Activated T-helper 17 cell treated with anti-CD3 and anti-CD28 coated beads, Interleukin-2, amount 50 U/mL, for 72 hours (primary cell): ENCODE data around the gene PDGFA. TPM values are rescaled to one million over a fixed set of nuclear protein-coding genes. Genes with fewer than 3 reads are reported as not detected.

Source experiments
- ATAC-seq: fragments of 150-1000 bp; cut with Tn5 transposase; replicated peaks from 2 replicates; pipeline ENCODE4 v1.10.0; 2021; ENCODE audit warnings: mild to moderate bottlenecking, moderate library complexity
- H3K27ac Mint-ChIP-seq: one replicate; pipeline ENCODE4 v1.8.0; 2022; ENCODE audit warnings: mixed read lengths
- H3K27me3 Mint-ChIP-seq: one replicate; pipeline ENCODE4 v1.8.0; 2022; ENCODE audit warnings: mixed read lengths
- H3K36me3 Mint-ChIP-seq: one replicate; pipeline ENCODE4 v1.8.0; 2022; ENCODE audit warnings: low read depth, mild to moderate bottlenecking, mixed read lengths
- H3K4me1 Mint-ChIP-seq: one replicate; pipeline ENCODE4 v1.8.0; 2022; ENCODE audit warnings: mixed read lengths
- H3K4me3 Mint-ChIP-seq: one replicate; pipeline ENCODE4 v1.8.0; 2022; ENCODE audit warnings: mild to moderate bottlenecking, mixed read lengths
- H3K9me3 Mint-ChIP-seq: one replicate; pipeline ENCODE4 v1.8.0; 2022; ENCODE audit warnings: mixed read lengths
- total RNA-seq, 2 donors: library from RNA; stranded (reverse); gene quantifications; one replicate each; pipeline ENCODE4 v1.2.3, GENCODE V29; 2022

The PDGFA gene
- total RNA-seq, 2 donors from 2014 or later: 11.9 to 28.1 TPM

DNA sequence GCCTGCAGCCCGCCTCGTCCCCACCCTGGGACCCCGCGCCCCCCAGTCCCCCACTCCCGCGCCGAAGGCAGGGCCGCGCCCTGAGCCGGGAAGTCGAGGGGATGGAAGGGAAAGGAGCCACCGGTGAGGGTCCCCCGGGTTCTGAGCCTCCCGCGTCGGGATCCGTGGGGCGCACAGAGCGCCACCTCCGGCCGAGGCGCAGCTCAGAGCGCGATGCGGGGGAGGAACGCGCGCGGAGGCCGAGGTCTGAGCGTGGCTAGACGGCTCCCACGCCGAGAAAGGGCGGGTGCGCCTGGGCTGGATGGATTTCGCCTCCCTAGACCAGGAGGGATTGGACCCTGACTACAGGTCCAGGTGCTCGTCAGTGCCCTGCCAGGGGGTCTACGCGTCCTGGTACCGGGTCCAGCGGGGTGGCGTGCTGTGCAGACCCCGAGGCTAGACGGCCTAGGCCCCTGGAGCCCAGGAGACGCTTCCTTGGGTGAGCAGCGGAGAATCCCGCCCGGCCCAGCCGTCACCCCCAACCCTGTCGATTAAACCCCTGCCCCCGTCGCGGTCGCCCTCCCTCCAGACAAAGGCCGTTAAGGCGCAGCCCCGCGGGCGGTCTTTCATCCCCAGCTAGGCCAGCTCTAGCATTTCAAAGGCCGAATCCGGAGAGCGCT, 986 bp upstream of the PDGFA start:
- Mint-ChIP-seq H3K27me3 (peaks cover 11% of the 10 kb centered on the region), H3K4me3 (peak overlapping the region; percentile 42), H3K4me1 (no peaks in the 10 kb centered on the region), H3K9me3 (no peaks in the 10 kb centered on the region), H3K27ac (no peak overlapping the region), H3K36me3 (peaks cover 17% of the 10 kb centered on the region)
- ATAC-seq: no peak

DNA sequence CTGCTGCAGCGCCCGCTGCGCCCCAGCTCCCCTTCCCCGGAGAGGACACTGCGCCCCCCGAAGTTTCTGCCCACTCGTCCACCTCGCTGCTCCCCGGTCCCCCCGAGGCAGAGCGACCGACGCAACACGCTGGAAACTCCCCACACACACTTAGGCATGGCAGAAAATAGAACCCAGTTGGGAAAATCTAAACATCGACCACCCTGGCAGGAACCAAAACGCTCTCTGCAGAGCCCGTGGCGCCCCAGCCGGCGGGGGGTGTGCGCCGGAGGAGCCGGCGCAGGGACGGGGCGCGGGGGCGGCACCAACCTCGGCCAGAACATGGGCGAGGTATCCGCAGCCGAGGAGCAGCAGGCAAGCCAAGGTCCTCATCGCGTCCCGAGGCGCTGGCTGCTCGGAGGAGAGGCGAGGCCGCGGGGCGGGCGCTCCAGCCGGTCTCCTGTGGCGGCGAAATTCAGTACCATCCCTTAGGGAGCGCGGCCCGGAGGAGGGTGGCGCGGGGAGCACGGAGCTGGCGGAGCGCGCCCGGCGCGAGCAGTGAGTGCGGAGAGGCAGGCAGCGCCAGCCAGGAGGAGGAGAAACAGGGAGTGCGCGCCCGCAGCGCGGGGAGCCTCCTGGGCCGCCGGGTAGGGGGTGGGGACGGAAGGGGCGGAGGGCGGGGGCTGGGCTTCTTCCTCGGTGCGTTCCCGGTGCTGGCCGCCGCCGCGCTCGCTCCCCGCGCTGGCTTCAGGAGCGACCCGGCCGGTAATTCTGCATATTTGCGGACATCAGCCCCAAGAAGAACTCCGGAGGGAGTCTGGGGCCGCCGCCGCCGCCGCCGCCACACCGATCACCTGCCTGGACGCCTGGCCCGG, 789 bp downstream of the PDGFA start:
- peaks cover 3% of the 10 kb centered on the region for H3K4me1 Mint-ChIP-seq
- H3K4me3 Mint-ChIP-seq: peak overlapping the region; percentile 83
- H3K27ac Mint-ChIP-seq: no peak overlapping the region
- ATAC-seq: peak; percentile 55
- no peaks in the 10 kb centered on the region for H3K9me3 Mint-ChIP-seq
- H3K27me3 Mint-ChIP-seq: peaks cover 3% of the 10 kb centered on the region
- peaks cover 34% of the 10 kb centered on the region for H3K36me3 Mint-ChIP-seq

DNA sequence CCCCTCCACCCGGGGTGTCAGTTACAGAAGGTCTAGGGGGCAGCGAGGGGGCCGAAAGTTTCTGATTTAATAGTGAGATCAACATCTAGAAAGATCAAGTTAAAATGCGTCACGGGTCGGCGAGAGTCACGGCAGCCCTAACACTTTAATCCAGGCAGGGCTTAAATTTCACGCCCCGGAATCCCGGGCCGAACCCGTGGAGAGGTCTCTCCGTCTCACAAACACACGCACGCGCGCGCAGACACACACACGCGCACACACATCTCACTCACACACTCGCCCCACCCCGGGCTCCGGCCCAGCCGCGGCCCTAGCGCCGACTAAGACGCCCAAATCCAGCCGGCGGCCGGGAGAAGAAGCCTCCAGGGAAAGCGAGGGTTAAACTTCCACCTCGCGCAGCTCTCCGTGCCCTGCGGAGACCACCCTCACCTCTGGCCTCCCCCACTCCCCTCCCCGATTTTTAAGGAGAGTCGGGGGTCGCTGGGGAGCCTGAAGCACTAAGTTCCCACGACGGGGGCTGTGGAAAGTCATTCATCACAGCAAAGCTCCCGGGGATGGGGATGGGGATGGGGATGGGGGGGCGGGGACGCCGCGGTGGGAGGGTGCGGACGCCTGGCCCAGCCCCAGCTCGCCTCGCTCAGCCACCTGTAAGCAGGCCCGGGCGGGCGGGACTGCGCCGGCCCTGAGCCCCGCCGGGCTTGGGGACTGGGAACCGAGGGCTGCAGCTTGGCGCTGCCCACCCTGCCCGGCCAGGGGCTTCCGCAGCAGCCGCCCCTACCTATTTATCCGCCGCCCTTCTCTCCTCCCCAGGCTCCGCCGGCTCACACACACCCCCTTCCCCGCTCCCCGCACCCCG, 1.6 kb downstream of the PDGFA start:
- Mint-ChIP-seq H3K9me3 (no peaks in the 10 kb centered on the region), H3K27me3 (peaks cover 3% of the 10 kb centered on the region), H3K4me1 (peaks cover 8% of the 10 kb centered on the region), H3K27ac (peak overlapping the region; percentile 41), H3K4me3 (peak overlapping the region; percentile 83), H3K36me3 (peaks cover 40% of the 10 kb centered on the region)
- no peak for ATAC-seq

DNA sequence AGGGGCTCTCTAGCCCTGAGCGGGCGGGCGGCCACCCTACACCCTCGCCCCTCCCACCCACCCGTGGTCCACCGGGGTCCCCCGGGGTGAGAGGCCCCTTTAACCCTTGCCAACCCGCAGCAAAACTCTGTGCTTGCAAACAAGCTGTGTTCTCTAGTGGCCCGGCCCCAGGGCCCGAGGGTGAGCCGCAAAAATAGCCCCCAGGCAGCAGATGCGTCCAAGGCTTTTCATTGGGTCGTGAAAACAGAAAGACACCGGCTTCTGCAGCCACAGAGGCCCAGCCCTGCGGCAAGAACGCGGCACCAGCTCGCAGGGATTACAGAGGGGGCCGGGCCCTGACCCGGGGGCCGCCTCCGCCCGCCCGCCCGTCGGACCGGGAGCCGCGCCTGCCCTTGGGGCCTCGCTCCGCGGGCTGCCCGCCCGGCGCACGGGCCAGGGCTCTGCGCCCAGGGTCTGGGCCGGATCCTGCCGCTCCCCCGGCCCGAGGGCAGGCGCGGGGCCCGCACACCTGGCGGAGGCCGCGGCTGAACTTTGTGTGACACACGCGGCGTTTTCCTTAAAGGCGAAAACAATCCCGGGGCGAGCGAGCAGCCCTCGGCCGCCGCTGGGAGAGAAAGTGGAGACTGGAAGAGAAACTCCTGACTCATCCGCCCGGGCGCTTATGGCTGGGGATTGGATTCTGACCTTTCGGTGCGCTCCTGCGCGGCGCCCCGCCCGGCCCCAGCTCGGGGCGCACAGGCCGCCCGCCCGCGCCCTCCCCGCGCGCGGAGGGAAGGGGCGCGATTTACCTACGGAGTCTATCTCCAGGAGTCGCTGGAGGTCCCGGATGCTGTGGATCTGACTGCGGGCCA, 2.8 kb downstream of the PDGFA start:
- ATAC-seq: peak; percentile 57
- Mint-ChIP-seq H3K4me1 (peaks cover 8% of the 10 kb centered on the region), H3K27me3 (peaks cover 3% of the 10 kb centered on the region), H3K4me3 (peak overlapping the region; percentile 70), H3K36me3 (peaks cover 45% of the 10 kb centered on the region), H3K27ac (no peak overlapping the region), H3K9me3 (no peaks in the 10 kb centered on the region)

DNA sequence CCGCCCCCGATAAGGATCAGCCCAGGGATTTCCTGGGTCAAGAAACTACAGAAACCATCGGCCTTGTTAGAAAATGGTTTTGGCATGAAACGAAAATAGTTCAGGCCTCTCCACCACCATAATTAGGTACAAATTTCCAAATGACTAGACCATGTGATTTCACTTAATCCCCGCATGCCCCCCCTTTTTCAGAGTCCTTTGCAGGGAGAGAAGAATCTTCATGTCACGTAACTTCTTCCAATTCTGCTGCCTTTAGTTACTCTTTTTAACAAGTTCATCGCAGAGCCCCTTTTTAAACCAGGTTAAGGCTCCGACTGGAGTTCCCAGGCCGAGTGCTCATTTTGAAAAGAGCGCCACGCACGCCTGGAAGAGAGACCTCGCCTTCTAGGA, 3.4 kb downstream of the PDGFA start:
- Mint-ChIP-seq H3K27ac (no peak overlapping the region), H3K27me3 (peaks cover under 1% of the 10 kb centered on the region), H3K4me1 (peaks cover 8% of the 10 kb centered on the region), H3K36me3 (peaks cover 45% of the 10 kb centered on the region), H3K9me3 (no peaks in the 10 kb centered on the region), H3K4me3 (peak overlapping the region; percentile 70)
- ATAC-seq: no peak

DNA sequence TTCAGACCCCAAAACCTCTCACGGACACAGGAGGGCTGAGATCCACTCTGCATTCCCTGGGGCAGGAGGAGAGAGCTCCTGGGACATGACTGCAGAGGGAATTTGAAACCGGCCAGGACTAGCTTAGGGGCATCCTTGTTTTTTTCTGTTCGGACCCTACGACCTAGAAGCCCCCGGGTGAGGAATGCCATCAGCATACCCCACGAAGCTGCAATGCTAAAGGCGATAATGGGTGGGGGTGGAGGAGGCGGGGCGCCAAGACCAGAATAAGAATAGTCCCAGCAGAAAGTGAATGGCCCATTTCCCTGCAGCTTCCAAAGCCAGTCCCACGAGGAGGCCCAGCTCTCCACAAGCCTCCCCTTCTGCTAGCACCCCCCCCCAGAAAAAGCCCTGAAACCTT, 4.0 kb downstream of the PDGFA start:
- ATAC-seq: no peak
- H3K4me3 Mint-ChIP-seq: peak overlapping the region; percentile 70
- no peaks in the 10 kb centered on the region for H3K27me3 Mint-ChIP-seq
- H3K4me1 Mint-ChIP-seq: peaks cover 8% of the 10 kb centered on the region
- peaks cover 45% of the 10 kb centered on the region for H3K36me3 Mint-ChIP-seq
- no peak overlapping the region for H3K27ac Mint-ChIP-seq
- H3K9me3 Mint-ChIP-seq: no peaks in the 10 kb centered on the region

DNA sequence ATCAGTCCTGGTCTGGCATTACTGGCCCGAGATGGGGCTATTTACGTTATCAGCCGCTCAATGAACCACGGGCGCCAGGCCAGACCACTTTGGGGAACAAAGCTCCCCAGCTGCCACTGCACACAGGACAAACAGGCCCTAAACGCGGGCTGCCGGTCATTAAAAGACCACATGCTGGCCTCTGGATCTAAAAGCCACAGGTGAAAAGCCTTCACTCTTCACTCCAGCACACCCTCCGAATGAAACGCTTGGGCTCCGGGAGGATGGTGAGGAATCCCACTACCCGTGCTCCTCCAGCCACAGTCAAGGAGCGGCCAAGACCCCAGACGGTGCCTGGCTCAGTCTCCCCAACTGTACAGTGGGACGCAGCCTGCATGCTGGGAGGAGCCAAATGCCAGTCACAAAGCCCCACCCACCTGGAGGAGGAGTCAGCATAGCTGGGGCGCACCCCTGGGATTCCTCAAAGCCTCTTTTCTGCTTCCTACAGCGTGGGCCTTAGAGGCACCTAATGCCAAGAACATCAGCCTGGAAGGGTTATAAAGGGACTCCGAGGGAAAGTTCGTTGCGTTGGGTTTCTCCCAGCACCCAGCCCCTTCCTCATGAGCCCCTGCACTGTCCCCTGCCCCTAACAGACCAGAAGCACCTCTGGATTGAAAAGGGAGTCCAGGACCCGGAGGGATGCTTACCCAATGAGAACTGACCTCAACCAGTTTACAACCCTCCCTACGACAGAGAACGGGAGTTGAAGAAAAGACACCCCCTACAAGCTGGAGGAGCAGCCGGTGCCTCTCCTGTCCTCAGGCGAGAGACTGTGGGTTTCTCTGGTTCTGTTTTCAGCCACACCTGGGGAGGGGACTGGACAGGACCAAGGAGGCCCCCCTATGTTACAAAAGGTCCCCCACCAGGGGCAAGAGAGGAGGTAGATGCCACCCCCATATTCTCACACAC, 4.7 kb downstream of the PDGFA start:
- ATAC-seq: no peak
- H3K4me1 Mint-ChIP-seq: peaks cover 8% of the 10 kb centered on the region
- no peaks in the 10 kb centered on the region for H3K27me3 Mint-ChIP-seq
- no peak overlapping the region for H3K27ac Mint-ChIP-seq
- peak overlapping the region; percentile 70 for H3K4me3 Mint-ChIP-seq
- H3K9me3 Mint-ChIP-seq: no peaks in the 10 kb centered on the region
- H3K36me3 Mint-ChIP-seq: peaks cover 46% of the 10 kb centered on the region

DNA sequence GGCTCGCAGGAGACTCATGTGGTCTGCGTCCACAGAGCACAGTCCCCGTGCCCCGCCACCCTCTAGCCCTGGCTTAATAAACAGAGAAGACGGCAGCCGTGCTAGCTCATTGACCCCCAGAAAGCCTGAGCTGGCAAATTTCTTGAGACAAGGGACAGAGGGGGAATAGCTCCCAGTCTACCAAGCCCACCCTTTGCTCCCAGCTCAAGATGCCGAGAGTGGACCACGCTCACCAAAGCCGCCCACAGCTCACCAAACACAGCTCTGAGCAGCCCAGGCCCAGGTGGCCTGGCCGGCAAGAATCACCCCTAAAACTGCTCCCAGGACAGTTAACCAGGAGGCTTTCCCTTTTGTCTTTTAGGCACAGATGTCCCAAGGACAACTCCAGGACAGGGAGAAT, 5.4 kb downstream of the PDGFA start:
- Mint-ChIP-seq H3K9me3 (no peaks in the 10 kb centered on the region), H3K27me3 (no peaks in the 10 kb centered on the region), H3K36me3 (peaks cover 53% of the 10 kb centered on the region), H3K4me3 (peak overlapping the region; percentile 70), H3K27ac (peak overlapping the region; percentile 78), H3K4me1 (peaks cover 8% of the 10 kb centered on the region)
- no peak for ATAC-seq

DNA sequence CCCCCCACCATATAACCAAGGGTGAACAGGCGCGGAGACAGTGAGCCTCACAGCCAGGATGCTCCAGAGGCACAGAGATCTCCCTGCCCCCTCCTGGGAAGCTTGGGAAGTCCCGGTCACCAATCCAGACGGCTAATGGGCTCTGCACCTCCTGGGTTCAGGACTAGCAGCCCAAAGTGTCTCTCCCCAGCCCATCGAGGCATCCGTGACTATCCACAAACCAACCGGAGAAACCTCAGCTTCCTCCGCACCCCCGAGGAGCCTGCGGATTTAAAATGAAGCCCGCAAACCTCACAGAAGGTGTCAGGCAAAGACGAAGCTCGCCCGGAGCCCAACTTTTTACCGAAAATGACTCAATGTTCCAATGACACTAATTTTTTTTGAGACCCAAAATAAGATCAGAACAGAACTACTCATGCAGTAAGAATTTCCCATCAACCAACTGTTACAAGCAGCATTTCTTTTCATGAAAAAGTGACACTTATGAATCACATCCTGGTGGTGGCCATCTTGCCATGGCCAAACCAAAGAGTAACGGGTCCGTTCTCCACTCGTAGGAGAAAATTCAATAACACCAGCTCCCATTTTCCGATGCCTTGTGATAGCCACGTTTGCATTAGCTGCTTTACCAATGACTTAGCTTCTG, 6.0 kb downstream of the PDGFA start:
- H3K27ac Mint-ChIP-seq: peak overlapping the region; percentile 78
- H3K4me1 Mint-ChIP-seq: peaks cover 8% of the 10 kb centered on the region
- no peaks in the 10 kb centered on the region for H3K27me3 Mint-ChIP-seq
- H3K4me3 Mint-ChIP-seq: peak overlapping the region; percentile 70
- H3K36me3 Mint-ChIP-seq: peaks cover 56% of the 10 kb centered on the region
- ATAC-seq: peak; percentile 53
- no peaks in the 10 kb centered on the region for H3K9me3 Mint-ChIP-seq

DNA sequence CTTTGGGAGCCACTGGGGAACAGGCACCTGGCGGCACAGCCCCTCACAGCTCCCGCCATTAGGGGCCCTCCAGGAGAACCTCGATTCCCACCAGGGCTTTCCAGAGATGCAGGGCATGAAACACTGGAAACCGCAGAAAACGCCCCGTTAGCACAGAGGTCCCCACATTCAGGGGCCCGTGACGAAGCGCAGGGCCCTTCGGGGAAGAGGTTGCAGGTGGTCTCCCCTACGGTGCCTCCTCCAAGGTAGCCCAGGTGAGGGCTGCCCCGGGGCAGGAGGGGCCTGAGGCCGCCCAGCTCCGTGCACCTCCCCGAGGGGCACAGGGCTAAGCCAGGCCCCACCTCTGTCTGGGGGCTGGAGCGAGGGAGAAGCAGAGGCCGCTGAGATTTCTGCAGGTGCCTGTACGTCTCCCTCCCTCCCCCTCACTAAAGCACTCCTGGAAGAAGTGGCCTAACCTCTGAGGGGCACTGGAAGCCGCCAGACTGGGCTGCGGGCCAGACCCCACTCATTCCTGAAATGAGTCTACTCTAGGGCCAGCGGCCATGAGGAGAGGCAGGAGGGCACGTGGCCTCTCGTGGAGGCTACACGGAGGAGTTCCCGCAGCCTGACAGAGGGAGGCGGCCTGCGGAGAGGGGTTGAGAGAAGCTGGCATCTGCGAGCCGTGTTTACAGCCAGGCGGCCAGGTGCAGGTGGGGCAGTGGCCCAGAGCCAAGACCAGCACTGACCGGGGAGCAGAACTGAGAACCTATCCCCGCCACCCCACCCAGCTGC, 6.9 kb downstream of the PDGFA start:
- H3K4me3 Mint-ChIP-seq: no peak overlapping the region
- peaks cover 8% of the 10 kb centered on the region for H3K4me1 Mint-ChIP-seq
- H3K27ac Mint-ChIP-seq: no peak overlapping the region
- ATAC-seq: no peak
- no peaks in the 10 kb centered on the region for H3K9me3 Mint-ChIP-seq
- no peaks in the 10 kb centered on the region for H3K27me3 Mint-ChIP-seq
- peaks cover 59% of the 10 kb centered on the region for H3K36me3 Mint-ChIP-seq

DNA sequence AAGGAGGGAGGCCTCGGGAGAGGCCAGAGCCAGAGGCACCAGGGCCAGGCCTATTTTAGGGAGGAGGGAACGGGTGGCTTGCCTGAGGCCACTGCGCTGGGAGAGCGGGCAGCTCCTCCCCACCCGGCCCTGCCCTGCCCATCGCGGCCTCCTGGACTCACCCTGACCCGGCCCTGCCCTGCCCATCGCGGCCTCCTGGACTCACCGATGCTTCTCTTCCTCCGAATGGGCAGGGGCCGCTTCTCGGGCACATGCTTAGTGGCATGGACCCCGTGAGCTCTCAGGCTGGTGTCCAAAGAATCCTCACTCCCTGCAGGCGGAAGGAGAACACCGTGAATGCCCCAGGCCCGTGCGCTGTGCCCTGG, 7.5 kb downstream of the PDGFA start:
- Mint-ChIP-seq H3K27ac (no peak overlapping the region), H3K9me3 (no peaks in the 10 kb centered on the region), H3K27me3 (no peaks in the 10 kb centered on the region), H3K36me3 (peaks cover 56% of the 10 kb centered on the region), H3K4me1 (peaks cover 8% of the 10 kb centered on the region), H3K4me3 (no peak overlapping the region)
- no peak for ATAC-seq

DNA sequence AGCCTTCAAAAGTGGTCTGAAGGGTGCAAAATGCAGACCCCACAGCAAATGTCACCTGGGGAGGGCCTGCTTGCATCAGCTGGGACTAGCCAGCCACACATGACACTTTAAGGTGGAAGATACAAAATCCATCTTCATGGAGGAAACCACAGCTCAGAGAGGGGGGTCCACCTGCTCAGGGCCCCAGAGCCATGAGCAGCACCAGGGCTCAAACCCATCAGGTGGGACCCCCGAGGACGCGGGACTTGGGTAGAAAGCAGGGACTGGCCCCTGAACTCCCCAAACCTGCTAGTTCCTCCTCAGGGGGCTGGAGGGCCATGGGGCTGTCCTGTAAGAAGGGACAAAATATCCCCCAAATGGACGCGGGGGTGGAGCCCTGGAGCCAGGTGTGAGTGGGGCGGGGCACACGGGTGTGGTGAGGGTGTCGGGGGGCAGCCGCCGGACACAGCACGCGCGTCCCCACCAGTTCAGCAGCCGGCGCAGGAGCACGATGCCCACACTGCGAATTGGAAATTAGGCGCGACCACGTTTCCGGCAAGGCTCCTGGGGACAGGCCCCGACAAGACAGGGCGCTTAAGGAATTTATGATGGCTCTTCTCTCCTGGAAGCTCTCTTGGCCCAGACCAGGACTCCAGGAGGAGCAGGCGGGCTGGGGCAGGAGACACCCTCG, 8.0 kb downstream of the PDGFA start:
- ATAC-seq: no peak

More for the DNA sequence above, 8.0 kb downstream of the PDGFA start:
- Mint-ChIP-seq H3K36me3 (peaks cover 60% of the 10 kb centered on the region), H3K27me3 (no peaks in the 10 kb centered on the region), H3K4me3 (no peak overlapping the region), H3K9me3 (no peaks in the 10 kb centered on the region), H3K4me1 (peaks cover 8% of the 10 kb centered on the region), H3K27ac (no peak overlapping the region)
